Activated CD4-positive, alpha-beta T cell treated with anti-CD3 and anti-CD28 coated beads, Interleukin-2, amount 50 U/mL, for 1 hour (primary cell): ENCODE measurements around the gene IFITM1.
"Not testable (repeated sequence)": the region's sequence is repeated elsewhere in the genome, so short reads cannot be mapped to it uniquely, and the experiment has no call there.

Experiments used
- DNase-seq: peaks from one replicate; pipeline ENCODE4 v3.0.0-alpha.2; 2020

Gene IFITM1

DNA sequence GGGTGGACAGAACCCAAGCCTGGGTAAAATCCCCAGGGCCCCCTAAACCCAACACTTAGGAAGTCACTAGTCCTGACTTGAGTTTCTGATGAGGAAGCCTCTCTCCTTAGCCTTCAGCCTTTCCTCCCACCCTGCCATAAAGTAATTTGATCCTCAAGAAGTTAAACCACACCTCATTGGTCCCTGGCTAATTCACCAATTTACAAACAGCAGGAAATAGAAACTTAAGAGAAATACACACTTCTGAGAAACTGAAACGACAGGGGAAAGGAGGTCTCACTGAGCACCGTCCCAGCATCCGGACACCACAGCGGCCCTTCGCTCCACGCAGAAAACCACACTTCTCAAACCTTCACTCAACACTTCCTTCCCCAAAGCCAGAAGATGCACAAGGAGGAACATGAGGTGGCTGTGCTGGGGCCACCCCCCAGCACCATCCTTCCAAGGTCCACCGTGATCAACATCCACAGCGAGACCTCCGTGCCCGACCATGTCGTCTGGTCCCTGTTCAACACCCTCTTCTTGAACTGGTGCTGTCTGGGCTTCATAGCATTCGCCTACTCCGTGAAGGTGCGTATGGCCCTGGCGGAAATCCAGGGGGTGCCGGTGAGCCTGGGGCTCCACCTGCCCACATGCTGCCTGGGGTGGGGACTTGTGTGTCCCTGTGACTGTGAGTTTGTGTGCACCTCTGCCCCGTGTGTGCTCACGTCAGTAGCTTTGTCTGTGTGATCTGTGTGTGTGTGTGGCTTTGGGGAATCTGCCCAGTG is at the start of gene IFITM1:
IFITM1 (plus strand) TSS at position 254 of the 767 bp plus-strand sequence; CDS start at position 385, 131 bp downstream.
- peak; percentile 53 for DNase-seq

DNA sequence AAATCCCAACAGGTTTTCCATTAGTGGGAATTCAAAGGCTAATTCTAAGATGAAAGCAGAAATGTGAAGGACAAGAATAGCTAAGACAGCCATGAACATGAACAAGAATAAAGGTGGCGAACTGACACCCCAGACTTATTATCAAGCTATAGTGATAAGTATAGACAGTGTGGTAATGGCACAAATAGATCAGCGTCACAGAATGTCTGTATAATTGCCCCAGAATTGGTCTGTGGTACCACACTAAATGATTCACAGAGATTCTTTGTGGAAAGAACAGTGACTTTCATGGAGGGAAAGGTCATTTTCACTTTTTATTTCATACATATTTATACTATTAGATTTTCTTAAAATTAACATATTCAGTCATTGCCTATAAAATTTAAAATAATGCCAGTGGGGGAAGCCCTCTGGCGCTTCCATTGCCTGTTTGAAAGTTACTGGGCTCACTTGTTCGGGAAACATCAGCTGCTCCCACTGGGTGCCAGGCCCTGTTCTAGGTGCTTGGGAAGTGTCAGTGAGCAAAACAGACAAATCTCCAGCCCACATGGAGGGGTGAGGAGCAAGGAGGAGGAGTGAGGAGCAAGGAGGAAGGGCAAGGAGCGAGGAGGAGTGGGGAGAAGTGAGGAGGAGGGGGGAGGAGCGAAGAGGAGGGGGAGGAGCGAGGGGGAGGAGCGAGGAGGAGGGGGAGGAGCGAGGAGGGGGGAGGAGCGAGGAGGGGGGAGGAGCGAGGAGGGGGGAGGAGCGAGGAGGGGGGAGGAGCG is 47.0 kb upstream of the IFITM1 start:
- no peak for DNase-seq

DNA sequence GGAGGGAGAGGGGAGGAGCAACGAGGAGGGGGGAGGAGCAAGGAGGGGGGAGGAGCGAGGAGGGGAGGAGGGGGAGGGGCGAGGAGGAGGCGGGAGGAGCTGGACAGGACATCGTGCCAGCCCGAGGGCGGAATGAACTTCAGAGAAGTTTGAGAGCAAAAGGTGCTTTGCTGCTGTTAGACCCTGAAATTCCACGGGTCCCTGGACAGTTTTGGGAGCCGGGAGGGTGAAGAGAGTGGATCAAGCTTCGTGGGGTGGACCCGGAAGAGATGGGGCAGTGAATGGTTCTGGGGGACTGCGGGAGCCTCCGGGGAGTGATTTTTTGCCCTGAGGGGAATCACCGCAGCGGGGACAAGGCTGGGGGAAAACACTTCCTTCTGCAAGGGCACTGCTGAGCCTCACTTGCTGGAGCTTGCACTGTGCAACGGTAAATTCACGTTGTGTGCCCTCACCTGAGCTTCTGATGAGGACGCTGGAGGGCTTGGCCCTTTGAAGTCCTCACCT is 46.3 kb upstream of the IFITM1 start:
- DNase-seq, result peak; percentile 40

DNA sequence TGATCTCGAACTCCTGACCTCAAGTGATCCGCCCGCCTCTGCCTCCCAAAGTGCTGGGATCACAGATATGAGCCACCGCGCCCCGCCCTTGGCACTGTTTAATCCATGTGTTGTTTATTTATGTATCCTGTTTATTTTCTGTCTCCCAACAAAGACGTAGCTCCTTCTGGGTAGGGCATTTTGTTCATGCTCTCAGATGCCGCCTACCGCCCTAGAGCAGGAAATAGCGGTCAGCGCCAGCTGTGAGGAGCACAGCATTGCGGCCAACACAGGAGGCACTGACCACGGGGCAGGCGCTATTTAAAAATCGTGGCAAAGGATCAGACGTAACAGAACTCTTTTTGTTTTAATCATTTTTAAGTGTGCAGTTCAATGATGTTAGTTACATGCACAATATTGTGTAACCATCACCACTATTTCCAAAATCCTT is 45.1 kb upstream of the IFITM1 start:
- DNase-seq, result not testable (repeated sequence)

DNA sequence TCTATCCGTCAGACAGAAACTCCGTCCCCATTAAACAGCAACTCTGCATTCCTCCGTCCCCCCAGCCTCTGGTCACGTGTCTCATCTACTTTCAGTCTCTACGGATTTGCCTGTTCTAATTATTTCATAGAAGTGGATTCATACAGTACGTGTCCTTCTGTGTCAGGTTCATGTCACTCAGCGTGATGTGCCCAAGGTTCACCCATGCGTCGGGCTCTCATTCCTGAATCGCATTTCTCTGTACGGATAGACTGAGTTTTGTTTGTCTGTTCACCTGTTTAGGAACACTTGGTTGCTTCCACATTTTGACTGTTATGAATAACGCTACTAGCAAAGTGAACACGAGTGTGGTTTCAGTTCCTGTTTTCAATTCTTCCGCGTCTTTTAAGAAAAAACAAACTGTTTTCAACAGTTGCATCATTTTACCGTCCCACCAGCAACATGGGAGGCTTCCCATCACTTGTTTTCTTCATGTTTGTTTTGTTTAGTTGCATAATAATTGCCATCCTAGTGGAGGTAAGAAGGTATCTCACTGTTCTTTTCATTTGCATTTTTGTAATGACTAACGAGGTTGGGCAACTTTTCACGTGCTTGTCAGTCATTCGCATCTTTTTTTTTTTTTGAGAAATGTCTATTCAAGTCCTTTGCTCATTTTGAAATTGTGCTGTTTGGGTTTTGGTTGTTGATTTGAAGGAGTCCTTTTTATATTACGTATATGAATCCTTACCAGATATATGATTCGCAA is 44.5 kb upstream of the IFITM1 start:
- no peak for DNase-seq

DNA sequence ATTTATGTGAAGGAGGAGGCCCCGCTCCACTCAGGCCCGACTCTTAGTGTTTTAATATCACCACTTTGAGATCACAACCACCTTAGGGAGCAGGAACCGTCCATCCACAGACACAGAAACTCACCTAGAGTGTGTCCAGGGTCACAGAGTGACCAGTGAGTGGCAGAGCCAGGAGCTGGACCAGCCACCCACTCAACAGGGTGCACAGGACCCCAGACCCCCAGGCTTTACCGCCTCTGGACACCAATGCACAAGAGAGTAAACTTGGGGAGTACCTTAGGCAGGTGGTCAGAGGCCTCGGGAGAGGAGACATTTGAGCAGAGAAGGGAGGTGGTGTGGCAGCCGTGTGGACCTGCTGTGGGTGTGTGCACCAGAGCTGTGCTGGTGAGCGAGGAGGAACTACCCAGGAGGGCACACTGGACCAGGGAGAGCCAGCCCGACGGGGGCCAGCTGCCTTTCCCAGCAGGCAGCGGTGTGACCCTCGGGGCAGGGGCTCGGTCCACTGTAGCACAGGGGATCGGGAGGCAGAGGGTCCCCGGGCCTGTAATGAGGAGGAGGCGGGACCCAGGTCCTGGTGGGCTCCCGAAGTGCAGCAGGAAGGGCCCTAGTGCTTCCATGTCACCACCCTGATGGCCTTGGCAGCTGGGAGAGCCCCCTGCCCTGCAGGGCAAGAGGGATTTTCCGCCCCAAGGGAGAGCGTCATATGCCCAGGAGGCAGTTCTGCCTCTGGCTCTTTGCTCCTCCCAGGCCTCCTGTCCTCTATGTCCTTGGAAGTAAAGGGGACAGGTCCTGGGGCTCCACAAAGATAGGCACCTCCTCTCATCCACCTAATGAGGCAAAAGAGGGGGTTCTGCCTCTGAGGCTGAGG is 43.2 kb upstream of the IFITM1 start:
- DNase-seq, result no peak

DNA sequence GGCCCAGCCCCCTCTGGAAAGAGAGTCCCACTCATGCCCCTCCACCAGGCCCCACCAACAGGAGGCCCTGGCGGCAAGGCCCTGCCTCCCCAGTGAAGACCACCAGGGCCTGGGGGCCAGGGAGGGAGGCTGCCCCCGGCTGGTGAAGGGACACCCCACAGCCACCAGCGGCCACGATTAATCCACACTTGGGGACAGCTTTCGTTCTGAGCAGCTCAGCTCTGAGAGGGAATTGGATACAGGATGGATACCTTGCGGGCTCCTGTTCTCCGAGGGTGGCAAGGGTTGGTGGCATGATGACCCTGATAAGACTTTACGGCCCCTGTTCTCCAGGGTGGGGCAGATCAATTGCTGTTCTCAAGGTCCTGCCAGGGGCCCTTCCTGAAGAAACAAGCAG is 42.5 kb upstream of the IFITM1 start:
- no peak for DNase-seq

DNA sequence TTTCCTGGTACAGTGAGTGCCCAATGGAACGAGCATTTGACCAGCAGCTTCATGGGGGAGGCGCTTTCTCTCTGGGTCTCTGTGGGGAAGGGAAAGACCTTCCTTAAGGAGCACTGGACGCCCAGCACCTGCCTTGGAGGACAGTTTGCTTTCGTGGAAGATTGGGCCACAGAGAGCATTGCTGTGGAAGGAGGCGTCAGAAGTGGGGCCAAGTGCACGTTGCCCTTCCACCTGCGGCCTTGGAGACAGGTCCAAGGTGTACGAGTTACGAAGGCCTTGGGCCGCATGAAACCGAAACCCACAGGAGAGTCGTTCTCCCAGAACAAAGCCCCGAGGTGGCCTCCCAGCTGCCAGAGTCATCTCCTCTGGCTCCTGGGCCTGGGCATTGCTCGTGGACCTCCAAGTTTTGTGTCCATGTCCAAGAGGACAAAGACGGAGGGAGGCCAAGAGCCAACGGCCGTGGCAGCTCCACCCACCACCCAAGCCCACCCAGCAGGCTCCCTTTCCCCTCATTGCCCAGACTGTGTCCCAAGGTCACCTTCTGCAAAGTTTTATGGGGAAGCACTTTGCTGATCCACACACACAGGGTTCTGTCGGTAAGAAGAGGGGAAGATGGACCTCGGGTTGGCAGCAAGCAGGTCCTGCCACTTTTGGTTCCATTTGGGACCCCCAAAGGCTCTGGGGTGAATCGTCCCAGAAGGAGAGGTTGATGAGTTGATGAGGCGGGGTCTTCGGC is 41.5 kb upstream of the IFITM1 start:
- DNase-seq, result no peak

DNA sequence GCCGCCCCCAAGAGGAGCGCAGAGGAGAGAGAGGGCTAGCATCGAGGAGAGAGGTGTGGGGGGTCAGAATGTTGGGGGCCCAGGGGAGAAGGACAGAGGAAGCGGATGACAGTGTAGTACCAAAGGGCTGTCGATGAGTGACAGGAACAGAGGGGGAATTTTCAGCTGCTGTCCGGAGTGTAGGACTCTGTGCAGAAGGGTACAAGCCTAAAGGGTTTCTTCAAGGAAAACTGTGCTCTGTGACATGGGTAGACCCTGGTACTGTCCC is 41.0 kb upstream of the IFITM1 start:
- DNase-seq, result no peak

DNA sequence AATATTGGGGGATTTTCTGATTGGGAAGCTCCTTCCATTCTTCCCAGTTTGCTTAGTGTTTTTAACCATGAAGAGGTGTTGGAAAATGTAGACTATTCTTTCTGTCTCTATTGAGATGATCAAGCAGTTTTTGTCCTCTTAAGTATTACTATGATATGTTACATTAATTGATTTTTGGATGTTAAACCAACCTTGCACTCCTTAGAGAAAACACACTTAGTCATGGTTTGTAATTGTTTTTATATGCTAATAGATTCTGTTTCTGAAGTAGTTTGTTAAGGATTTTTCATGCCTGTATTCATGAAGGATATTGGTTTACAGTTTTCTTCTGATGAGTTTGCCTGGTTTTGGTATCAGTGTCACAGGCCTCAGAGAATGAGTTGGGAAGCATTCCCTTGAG is 37.6 kb upstream of the IFITM1 start:
- DNase-seq, result no peak

DNA sequence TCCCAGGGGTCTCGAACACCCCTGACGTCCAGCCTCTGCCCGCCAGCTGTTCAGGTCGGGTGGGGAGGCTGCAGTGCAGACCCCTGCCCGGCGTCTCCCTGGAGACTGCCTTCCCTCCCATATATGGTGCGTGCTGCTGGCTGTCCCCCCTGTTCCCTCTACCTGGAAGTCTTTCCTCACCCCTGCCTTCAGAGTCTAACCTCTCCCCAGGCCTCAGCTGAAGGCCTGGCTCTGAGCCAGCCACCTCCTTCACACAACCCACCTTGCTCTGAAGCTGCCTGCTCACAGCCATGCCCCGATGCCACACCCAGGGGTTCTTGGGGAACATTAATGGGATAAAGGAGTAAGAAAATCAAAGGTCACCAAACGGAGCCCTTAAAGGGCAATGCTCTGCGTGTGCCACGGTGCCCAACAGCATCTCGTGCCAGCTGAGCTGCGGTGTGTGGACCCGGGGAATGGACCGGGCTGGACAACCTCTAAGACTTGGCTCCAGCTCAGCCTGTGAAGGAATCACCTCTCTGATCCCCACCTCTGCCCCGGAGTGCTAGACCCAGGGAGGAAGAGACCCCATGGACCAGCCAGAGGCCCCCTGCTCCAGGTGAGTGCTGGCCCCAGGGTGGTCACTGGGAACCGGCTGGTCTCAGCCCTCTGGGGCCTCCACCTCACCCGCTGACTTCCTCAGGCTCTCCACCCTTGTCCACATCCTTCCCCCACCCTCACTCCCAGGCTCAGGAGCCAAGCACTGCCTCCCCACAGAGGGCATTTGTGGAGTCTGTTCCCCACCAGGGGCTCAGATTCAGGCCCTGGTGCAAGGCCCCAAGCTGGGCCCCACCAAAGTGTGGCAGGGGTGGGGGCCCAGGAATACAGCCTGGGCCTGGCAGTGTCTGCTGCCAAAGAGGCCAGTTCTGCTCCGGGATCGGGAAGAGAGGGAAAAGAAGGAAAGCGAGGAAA is 35.6 kb upstream of the IFITM1 start, which contains the start of gene NLRP6:
NLRP6 (plus strand) TSS at position 407 of the 951 bp plus-strand sequence; CDS start at position 570, 163 bp downstream.
- DNase-seq, result no peak

DNA sequence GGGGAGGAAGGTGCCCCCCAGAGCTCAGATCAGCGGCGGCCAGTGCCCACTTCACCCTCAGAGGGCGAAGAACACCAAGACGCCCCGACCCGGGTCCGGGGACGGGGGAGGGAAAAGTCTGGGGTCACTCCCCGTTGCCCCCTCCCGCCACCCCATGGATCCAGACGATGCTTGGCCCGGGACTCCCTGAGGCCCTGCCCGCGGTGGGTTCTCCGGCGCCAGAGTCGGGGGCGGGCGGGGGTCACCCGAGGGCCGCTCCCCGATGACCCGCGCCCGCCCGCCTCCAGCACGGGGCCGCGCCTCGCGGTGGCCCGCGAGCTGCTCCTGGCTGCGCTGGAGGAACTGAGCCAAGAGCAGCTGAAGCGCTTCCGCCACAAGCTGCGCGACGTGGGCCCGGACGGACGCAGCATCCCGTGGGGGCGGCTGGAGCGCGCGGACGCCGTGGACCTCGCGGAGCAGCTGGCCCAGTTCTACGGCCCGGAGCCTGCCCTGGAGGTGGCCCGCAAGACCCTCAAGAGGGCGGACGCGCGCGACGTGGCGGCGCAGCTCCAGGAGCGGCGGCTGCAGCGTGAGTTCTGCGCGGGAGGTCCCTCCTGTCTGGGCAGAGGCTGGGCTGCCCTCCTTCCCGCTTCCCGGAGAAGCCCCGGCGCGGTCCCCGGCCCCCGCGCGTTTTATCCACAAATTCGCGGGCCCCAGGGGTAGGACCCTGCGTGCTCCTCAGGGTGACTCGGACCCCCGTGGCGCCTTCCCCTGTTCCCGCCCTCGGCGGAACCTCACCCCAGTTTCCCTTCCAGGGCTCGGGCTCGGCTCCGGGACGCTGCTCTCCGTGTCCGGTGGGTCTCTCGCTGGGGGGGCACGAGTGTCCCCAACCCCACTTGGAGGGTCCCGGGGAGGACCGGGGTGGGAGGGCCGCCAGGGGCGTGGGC is 34.5 kb upstream of the IFITM1 start:
- no peak for DNase-seq

DNA sequence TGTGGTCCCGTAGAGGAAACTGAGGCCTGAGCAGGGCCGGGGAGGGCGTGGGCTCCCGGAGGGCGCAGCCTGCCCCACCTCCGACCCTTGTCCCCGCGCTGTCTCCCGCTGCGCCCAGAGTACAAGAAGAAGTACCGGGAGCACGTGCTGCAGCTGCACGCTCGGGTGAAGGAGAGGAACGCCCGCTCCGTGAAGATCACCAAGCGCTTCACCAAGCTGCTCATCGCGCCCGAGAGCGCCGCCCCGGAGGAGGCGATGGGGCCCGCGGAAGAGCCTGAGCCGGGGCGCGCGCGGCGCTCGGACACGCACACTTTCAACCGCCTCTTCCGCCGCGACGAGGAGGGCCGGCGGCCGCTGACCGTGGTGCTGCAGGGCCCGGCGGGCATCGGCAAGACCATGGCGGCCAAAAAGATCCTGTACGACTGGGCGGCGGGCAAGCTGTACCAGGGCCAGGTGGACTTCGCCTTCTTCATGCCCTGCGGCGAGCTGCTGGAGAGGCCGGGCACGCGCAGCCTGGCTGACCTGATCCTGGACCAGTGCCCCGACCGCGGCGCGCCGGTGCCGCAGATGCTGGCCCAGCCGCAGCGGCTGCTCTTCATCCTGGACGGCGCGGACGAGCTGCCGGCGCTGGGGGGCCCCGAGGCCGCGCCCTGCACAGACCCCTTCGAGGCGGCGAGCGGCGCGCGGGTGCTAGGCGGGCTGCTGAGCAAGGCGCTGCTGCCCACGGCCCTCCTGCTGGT is 33.7 kb upstream of the IFITM1 start:
- no peak for DNase-seq

DNA sequence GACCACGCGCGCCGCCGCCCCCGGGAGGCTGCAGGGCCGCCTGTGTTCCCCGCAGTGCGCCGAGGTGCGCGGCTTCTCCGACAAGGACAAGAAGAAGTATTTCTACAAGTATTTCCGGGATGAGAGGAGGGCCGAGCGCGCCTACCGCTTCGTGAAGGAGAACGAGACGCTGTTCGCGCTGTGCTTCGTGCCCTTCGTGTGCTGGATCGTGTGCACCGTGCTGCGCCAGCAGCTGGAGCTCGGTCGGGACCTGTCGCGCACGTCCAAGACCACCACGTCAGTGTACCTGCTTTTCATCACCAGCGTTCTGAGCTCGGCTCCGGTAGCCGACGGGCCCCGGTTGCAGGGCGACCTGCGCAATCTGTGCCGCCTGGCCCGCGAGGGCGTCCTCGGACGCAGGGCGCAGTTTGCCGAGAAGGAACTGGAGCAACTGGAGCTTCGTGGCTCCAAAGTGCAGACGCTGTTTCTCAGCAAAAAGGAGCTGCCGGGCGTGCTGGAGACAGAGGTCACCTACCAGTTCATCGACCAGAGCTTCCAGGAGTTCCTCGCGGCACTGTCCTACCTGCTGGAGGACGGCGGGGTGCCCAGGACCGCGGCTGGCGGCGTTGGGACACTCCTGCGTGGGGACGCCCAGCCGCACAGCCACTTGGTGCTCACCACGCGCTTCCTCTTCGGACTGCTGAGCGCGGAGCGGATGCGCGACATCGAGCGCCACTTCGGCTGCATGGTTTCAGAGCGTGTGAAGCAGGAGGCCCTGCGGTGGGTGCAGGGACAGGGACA is 32.9 kb upstream of the IFITM1 start:
- DNase-seq, result no peak

DNA sequence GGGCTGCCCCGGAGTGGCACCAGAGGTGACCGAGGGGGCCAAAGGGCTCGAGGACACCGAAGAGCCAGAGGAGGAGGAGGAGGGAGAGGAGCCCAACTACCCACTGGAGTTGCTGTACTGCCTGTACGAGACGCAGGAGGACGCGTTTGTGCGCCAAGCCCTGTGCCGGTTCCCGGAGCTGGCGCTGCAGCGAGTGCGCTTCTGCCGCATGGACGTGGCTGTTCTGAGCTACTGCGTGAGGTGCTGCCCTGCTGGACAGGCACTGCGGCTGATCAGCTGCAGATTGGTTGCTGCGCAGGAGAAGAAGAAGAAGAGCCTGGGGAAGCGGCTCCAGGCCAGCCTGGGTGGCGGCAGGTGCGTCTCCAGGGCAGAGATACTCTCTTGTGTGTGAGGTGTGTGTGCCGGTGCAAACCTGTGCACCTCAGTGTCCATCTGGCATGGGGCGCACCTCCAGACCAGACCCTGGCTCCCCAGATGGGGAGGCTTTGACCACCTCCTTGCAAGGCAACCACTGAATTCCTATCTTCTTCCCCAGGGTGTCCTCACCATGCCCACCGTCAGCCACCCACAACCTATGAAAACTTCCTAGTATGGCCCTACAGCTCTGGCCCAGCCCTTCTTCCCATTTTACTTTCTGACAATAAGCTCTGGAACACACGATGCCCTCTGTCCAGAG is 32.2 kb upstream of the IFITM1 start:
- no peak for DNase-seq

DNA sequence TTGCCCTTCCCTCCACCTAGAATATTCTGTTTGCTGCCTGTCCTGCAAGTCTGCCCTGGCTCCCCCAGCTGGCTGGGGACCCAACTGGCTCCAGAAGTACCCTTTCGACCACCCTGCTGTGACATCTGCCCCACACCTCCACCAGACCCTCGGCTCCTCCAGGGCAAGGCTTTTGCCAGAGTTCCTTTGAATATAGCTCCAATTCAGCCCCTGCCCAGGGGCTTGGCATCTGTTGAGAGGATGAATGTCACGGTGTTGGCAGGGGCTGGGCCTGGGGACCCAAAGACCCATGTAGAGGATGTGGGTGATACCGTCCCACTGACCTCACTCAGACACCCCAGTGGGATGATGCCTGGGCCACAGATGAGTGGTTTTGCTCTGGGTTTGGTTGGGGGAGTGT is 31.7 kb upstream of the IFITM1 start:
- DNase-seq, result no peak
